Measurements from ENCODE around the gene SMAD3. TPM values are rescaled to one million over a fixed set of nuclear protein-coding genes. Genes with fewer than 3 reads are reported as not detected.

Gene SMAD3
- total RNA-seq, 1 experiment from 2014 or later: 21.9 TPM

DNA sequence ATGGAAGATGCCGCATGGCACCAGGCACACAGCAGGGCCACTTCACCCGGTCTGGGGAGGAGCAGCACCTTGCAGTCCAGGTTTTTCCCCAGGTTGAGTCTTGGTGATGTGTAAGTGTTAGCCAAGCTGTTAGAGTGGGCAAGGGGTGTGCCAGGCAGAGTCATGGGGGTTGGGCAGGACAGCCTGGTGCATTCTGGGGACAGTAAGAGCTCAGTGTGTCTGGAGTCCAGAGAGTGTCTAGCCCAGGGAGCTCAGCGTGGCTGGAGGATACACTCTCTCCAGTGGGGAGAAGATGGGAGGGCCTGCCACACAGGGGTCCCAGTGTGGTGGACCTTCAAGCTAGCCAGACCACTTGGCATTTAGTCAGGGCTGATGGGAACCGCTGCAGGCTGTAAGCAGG is 101.7 kb downstream of the SMAD3 start:
- DNase-seq (ENCODE audit: low spot score): no peak
- in situ Hi-C loops (cut with HindIII; ENCODE audit: low sequenced_read_pairs): no loop called here

DNA sequence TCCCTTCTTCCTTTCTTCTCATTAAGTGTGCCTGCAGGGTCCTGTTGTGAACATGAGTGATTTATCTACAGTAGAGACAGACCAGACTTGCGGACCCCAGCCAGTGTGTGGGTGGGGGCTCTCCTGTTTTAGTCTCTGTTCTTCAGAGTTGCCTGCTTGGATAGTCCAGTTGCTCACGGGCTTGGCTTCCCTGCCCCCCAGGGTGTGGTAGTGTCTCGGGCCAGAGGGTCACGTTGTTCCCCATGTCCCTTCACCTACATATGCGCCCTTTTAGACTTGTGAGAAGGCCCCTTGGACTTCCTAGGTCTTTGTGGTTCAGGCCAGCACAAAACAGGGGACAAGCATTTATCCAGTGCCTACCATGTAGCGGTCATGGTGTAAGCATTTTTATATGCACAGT is 103.3 kb downstream of the SMAD3 start:
- in situ Hi-C loops (cut with HindIII; ENCODE audit: low sequenced_read_pairs): no loop called here
- DNase-seq (ENCODE audit: low spot score): no peak

- in situ Hi-C loops (cut with HindIII; ENCODE audit: low sequenced_read_pairs): no loop called here
- no peak for DNase-seq (ENCODE audit: low spot score)
Measured at GRCh38 chr15:67170143-67170925, 104.9 kb downstream of the SMAD3 start.

DNA sequence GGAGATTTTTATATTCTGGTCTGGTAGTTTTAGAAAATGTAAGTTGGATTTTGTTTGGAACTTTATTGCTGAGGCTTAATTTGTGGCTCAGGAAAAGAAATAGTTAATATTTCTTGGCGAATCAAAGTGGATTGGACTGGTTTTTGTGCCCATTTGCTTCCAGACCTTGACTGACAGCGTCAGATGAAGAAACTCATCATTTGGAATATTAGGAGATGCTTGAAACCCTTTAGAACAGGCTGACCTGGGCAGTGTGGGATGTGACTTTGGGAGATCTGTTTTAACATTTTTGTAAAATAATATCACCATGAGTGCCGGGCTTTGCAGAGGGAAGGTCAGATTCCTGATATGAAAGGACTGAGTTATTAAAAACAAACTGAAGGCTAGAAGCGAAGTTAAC is 106.1 kb downstream of the SMAD3 start:
- in situ Hi-C loops (cut with HindIII; ENCODE audit: low sequenced_read_pairs): no loop called here
- no peak for DNase-seq (ENCODE audit: low spot score)

GRCh38 chr15:67172172-67172571 is 106.8 kb downstream of the SMAD3 start:
- no peak for DNase-seq (ENCODE audit: low spot score)

DNA sequence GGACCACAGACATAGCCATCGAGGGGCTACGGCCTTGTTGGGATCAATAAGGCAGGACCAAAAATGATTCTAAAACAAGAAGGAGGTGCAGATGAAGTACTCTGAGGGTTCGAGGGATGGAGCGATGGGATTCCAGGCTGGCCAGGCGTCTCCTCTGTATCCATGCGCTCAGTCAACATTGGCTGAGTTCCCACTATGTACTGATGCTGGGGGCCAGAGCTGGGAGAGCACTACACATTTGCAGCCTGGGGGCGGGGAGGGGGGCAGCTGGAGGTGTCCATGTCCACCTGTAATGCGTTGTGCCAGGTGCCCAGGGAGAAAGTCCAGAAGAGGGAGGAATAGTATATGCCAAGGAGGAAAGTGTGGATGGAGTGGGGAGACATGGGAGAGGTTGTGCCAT is 107.6 kb downstream of the SMAD3 start:
- in situ Hi-C loops (cut with HindIII; ENCODE audit: low sequenced_read_pairs): no loop called here
- no peak for DNase-seq (ENCODE audit: low spot score)

More at GRCh38 chr15:67172172-67172571, 106.8 kb downstream of the SMAD3 start:
- in situ Hi-C loops (cut with HindIII; ENCODE audit: low sequenced_read_pairs): no loop called here

DNA sequence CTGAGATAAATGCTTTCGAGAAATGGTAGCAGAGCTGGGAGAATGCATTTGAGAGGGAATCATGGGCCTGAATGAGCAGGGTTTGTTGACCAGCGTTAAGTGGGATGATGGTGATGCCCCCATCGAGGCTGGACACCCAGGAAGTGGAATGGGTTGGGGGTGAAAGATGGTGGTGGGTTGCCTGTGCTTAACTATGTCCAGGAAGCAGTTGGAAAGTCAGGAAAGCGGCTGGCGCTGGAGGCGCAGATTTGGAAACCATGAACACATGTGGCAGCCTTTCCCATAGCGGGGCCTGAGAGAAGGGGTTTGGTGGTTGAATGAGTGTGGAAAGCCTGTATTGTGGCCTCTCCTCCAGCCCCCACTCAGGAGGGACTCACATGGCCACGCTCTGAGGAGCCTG is 108.4 kb downstream of the SMAD3 start:
- in situ Hi-C loops (cut with HindIII; ENCODE audit: low sequenced_read_pairs): no loop called here
- DNase-seq (ENCODE audit: low spot score): no peak

DNA sequence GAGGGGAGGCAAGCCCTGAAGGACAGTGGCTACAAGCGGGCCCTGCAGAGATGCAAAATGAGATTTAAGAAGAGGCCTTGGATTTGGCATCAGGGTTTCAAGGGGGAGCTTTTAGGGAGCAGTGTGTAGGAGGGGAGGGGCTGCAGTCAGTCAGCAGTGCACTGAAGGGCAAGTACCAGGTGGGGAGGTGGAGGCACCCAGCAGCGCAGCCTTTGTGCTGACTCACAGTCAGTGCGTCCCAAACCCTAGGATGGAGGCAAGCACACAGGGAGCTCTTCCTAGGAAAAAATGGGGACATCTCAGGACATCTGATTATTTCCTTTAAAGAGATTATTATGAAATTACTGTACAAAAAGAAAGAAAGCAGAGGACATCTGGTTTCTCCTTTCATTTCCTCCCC is 109.0 kb downstream of the SMAD3 start:
- in situ Hi-C loops (cut with HindIII; ENCODE audit: low sequenced_read_pairs): no loop called here
- DNase-seq (ENCODE audit: low spot score): no peak

DNA sequence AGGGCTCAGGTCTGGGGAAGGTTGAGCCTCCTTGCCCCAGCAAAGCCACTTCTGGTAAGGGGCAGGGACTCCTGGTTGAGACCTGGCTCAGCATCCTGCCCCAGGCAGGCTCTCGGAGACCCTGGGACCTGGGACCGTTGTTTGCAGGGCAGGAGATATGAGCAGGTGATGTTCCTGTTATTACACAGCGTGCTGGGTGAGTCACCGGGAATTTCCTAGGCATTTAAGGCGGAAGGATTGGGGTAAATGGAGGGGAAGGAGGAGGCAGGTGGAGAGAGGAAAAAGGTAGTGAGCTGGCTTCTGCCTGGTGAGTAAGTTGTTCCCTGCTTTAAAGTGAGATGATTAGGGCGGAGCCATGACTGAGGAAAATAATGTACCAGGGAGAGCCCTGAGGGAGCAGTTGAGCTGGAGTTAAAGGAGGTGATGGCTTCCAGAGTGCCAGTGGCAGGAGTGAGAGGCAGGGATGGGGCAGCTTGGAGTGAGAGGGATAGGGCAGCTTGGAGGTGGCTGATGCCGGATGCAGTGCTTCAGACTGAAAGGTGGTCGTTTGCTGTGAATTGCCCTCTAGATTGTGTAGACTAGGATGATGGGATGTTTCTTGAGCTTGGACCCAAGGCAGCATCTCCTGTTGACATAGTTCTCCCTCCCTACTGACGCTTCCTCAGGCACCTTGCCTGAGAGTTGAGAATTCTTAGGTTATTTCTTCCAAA is 109.6 kb downstream of the SMAD3 start:
- in situ Hi-C loops (cut with HindIII; ENCODE audit: low sequenced_read_pairs): no loop called here
- DNase-seq (ENCODE audit: low spot score): no peak

DNA sequence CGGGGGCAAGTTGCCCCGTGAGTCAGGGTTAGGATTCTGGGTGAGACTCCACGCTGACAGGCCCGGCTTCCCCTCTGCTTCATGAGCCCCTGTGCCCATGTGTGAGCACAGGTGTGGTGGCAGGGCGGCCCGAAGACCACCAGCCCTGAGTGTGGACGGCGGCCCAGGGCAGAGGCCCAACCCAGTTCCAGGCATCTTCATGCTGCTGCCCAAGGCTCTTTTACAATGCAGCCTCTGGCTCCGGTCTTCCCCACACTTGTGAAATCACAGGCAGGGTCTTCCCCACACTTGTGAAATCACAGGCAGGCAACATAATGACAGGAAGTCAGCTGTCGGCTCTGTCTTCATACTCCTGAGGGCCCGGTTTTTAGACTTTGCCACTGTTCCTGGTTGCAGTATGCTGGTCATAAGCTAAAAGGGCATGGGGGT is 110.3 kb downstream of the SMAD3 start:
- DNase-seq (ENCODE audit: low spot score): no peak
- in situ Hi-C loops (cut with HindIII; ENCODE audit: low sequenced_read_pairs): no loop called here

- in situ Hi-C loops (cut with HindIII; ENCODE audit: low sequenced_read_pairs): no loop called here
- DNase-seq (ENCODE audit: low spot score): no peak
Measured at GRCh38 chr15:67176195-67176971, 111.0 kb downstream of the SMAD3 start.

DNA sequence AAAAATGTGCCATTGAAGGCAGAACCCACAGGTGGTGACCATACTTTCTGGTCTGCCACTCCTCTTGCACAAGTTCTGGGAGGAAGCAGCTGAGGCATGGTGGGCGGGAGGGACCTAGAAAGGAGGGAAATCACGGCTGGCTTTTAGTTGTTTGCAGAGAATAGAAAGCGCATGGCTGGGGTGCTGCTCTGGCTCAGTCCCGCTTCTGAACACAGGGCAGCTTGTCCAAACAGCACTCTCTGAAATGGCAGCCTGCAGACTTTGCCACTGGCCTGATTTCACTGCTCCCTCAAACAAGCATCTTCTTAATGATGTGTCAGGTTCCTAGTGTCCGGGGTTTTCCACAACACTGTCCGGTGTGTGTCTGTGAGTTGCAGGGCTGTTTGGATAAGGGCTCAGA is 112.3 kb downstream of the SMAD3 start:
- in situ Hi-C loops (cut with HindIII; ENCODE audit: low sequenced_read_pairs): no loop called here
- no peak for DNase-seq (ENCODE audit: low spot score)

DNA sequence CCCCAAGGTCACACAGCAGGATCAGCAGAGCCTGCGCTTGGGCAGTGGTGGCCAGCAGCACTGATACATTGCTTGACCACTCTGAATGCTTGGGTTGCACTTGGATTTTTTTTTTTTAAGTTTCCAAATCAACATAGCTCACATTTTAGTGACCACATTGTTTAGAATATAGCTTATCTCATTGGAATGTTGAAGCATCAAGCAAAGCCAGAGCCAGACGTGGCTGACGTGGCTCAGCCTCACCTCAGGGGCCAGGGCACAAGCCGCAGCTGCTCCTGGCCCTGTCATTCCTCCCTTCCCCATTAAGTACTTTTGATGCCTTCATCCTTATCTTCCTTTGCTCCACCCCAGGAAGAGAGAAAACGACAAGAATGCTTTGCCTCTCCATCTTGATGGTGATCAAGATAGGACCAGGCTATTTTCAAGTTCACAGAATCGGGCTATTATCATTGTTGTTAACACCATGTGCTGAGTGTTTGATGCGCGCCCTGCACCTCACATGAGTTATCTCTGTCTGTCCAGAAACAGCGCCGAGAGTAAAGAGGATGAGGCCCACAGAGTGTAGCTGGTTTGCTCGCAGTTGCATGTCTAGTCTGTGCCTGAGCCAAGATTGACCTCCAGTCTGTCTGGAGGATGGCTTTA is 113.3 kb downstream of the SMAD3 start:
- no peak for DNase-seq (ENCODE audit: low spot score)
- in situ Hi-C loops (cut with HindIII; ENCODE audit: low sequenced_read_pairs): no loop called here

DNA sequence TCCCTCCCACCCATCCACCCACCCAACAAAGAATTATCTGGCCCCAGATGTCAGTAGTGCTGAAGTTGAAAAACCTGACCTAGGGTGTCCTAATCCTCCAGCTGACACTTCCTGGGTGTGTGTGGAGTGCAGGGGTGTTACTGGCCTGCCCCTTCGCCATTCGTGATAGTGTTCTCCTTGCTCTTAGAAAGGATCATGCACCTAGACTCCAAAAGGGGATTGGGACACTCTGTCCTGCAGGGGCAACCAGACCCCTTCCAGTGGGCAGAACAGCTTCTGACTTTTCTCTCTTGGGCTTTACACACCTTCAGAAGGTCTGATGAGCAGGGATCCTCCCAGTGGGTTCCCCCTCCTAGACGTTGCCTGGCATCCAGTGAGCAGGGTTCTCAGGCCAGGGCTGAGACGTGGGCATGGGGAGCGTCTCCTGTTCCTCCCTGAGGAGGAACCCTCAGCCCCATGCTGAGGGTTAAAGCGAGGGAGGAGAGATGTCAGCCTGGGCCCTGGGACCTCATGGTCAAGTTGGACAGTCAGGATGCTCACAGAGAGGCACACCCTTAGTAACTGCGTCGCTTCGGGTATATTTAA is 114.1 kb downstream of the SMAD3 start:
- in situ Hi-C loops (cut with HindIII; ENCODE audit: low sequenced_read_pairs): no loop called here

DNA sequence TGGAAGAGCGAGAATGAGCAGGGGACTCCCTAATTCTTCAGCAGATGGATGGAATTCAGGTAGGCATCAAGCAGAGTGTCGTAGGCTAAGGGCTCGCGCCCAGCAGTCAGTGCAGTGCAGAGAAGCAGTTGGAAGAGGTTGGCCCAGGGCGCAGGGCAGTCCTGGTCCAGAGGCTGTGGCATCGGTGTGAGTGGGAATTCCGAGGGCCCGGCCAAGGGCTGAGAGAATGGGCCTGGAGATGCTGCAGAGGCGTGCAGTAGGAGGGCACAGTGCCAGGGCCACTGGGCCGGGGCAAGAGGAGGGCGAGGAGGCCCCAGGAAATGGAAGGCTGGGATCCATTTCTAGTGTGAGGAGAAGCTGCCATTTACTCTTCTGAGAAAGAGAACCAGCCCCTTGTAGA is 114.6 kb downstream of the SMAD3 start:
- no peak for DNase-seq (ENCODE audit: low spot score)

More for the DNA sequence above, 114.1 kb downstream of the SMAD3 start:
- no peak for DNase-seq (ENCODE audit: low spot score)

GRCh38 chr15:67180514-67181191 is 115.3 kb downstream of the SMAD3 start:
- DNase-seq (ENCODE audit: low spot score): no peak
- in situ Hi-C loops (cut with HindIII; ENCODE audit: low sequenced_read_pairs): no loop called here

More for the DNA sequence above, 114.6 kb downstream of the SMAD3 start:
- in situ Hi-C loops (cut with HindIII; ENCODE audit: low sequenced_read_pairs): no loop called here

GRCh38 chr15:67181221-67181639 is 115.8 kb downstream of the SMAD3 start:
- in situ Hi-C loops (cut with HindIII; ENCODE audit: low sequenced_read_pairs): no loop called here
- DNase-seq (ENCODE audit: low spot score): no peak

- in situ Hi-C loops (cut with HindIII; ENCODE audit: low sequenced_read_pairs): no loop called here
- no peak for DNase-seq (ENCODE audit: low spot score)
Measured at GRCh38 chr15:67183443-67184169, 118.2 kb downstream of the SMAD3 start.

All from G401 (cell line).